Lower lobe of right lung (tissue), 2 donors: Measurements from ENCODE around the gene TENM4. TPM values are rescaled to one million over a fixed set of nuclear protein-coding genes. Genes with fewer than 3 reads are reported as not detected.

Experiments
- ATAC-seq, 2 donors: fragments of 200-7000 bp; cut with Tn5 transposase; one replicate each; pipeline ENCODE4 v1.9.1; 2020 to 2022; ENCODE audit warnings: mild to moderate bottlenecking in 2 of 2, moderate library complexity in 2 of 2
- DNase-seq: peaks from one replicate; pipeline ENCODE4 v3.0.0-alpha.2; 2020
- H3K27ac ChIP-seq: fragments of 200-600 bp; one replicate; pipeline ENCODE4 v1.8.0; 2022
- H3K27me3 ChIP-seq: fragments of 200-600 bp; one replicate; pipeline ENCODE4 v1.8.0; 2022; ENCODE audit warnings: low read depth
- H3K36me3 ChIP-seq: fragments of 200-600 bp; one replicate; pipeline ENCODE4 v1.8.0; 2022; ENCODE audit warnings: mild to moderate bottlenecking
- H3K4me1 ChIP-seq: fragments of 200-600 bp; one replicate; pipeline ENCODE4 v1.8.0; 2022
- H3K4me3 ChIP-seq: fragments of 200-600 bp; one replicate; pipeline ENCODE4 v1.8.0; 2022; ENCODE audit warnings: mild to moderate bottlenecking
- H3K9me3 ChIP-seq: fragments of 200-600 bp; one replicate; pipeline ENCODE4 v1.8.0; 2022
- CTCF ChIP-seq: fragments of 200-600 bp; IDR thresholded peaks from one replicate; pipeline ENCODE4 v1.8.0; 2022; ENCODE audit warnings: antibody characterized with exemption, mild to moderate bottlenecking
- intact Hi-C: fragments of 100-400 bp; cut with DNase I; formaldehyde crosslinking; loops from one replicate; pipeline ENCODE4 v1.11.0; 2022
- total RNA-seq: library from RNA; stranded (reverse); fragmentation: NEBNext Ultra II Directional; extraction: Animal tissue kit (Norgen Biotek cat#: 25700); gene quantifications from one replicate; pipeline ENCODE4 v1.2.1, GENCODE V29; 2021
- donor health status: DM: no; HTN: yes; CAD: no; lungs with severe emphysema.

TENM4 gene
- total RNA-seq, 1 donor from 2014 or later: 1.1 TPM

GRCh38 chr11:79011357-79011756, 429.5 kb downstream of the TENM4 start:
- Histone ChIP-seq H3K4me1 (no peaks in the 10 kb centered on the region), H3K27ac (no peak overlapping the region), H3K36me3 (no peaks in the 10 kb centered on the region), H3K4me3 (no peak overlapping the region), H3K27me3 (no peaks in the 10 kb centered on the region), H3K9me3 (no peaks in the 10 kb centered on the region)
- TF ChIP-seq CTCF: no peak
- intact Hi-C loops: no loop called here
- ATAC-seq (no peak), DNase-seq (no peak)

- DNase-seq (no peak), ATAC-seq (no peak)
- H3K27me3 ChIP-seq: no peaks in the 10 kb centered on the region
- no peak overlapping the region for H3K4me3 ChIP-seq
- no peaks in the 10 kb centered on the region for H3K4me1 ChIP-seq
- H3K27ac ChIP-seq: no peak overlapping the region
- TF ChIP-seq CTCF: no peak
- H3K9me3 ChIP-seq: no peaks in the 10 kb centered on the region
- intact Hi-C loops: no loop called here
- no peaks in the 10 kb centered on the region for H3K36me3 ChIP-seq
Observed at GRCh38 chr11:79007771-79008402, 432.9 kb downstream of the TENM4 start.

GRCh38 chr11:79006854-79007253, 434.0 kb downstream of the TENM4 start:
- no peaks in the 10 kb centered on the region for H3K9me3 ChIP-seq
- ATAC-seq: no peak
- H3K36me3 ChIP-seq: no peaks in the 10 kb centered on the region
- H3K27me3 ChIP-seq: no peaks in the 10 kb centered on the region
- no peaks in the 10 kb centered on the region for H3K4me1 ChIP-seq
- H3K4me3 ChIP-seq: no peak overlapping the region
- intact Hi-C loops: no loop called here
- no peak for TF ChIP-seq CTCF
- DNase-seq: no peak
- H3K27ac ChIP-seq: no peak overlapping the region

GRCh38 chr11:78996007-78996406, 444.8 kb downstream of the TENM4 start:
- ATAC-seq (no peak), DNase-seq (no peak)
- no peaks in the 10 kb centered on the region for H3K4me1 ChIP-seq
- no peak for TF ChIP-seq CTCF
- H3K27ac ChIP-seq: no peak overlapping the region
- no peak overlapping the region for H3K4me3 ChIP-seq
- H3K36me3 ChIP-seq: no peaks in the 10 kb centered on the region
- H3K27me3 ChIP-seq: no peaks in the 10 kb centered on the region
- intact Hi-C loops: no loop called here
- peaks cover 9% of the 10 kb centered on the region for H3K9me3 ChIP-seq

- DNase-seq: no peak
- no peaks in the 10 kb centered on the region for H3K4me1 ChIP-seq
- no peaks in the 10 kb centered on the region for H3K36me3 ChIP-seq
- peak in 1 of 2 donors; percentile 29 for ATAC-seq
- intact Hi-C loops: no loop called here
- H3K4me3 ChIP-seq: no peak overlapping the region
- TF ChIP-seq CTCF: no peak
- H3K9me3 ChIP-seq: peaks cover 8% of the 10 kb centered on the region
- H3K27ac ChIP-seq: no peak overlapping the region
- no peaks in the 10 kb centered on the region for H3K27me3 ChIP-seq
Observed at GRCh38 chr11:78995171-78995570, 445.7 kb downstream of the TENM4 start.
